GM23338 (cell line): ENCODE results near the gene RBCK1.

Experiments
- CREB1 ChIP-seq: fragments of 250-450 bp; sonication (Bioruptor Pico); IDR thresholded peaks from 2 replicates; pipeline ENCODE4 v1.5.0; 2020; ENCODE audit warnings: low read depth, mild to moderate bottlenecking, moderate library complexity
- ETS1 ChIP-seq: IDR thresholded peaks from 2 replicates; pipeline ENCODE4 v1.6.1; 2016; ENCODE audit warnings: antibody characterized with exemption
- EZH2 ChIP-seq: fragments of 200-600 bp; sonication (generic); IDR thresholded peaks from one replicate; pipeline ENCODE4 v1.8.0; 2017; ENCODE audit warnings: antibody characterized with exemption, mild to moderate bottlenecking, low read depth; ENCODE audit not compliant: unreplicated experiment
- EZH2phosphoT487 ChIP-seq: fragments of 200-600 bp; sonication (generic); IDR thresholded peaks from one replicate; pipeline ENCODE4 v1.8.1; 2018; ENCODE audit warnings: antibody characterized with exemption; ENCODE audit not compliant: unreplicated experiment
- POLR2AphosphoS5 ChIP-seq: IDR thresholded peaks from 2 replicates; pipeline ENCODE4 v1.6.1; 2016; ENCODE audit warnings: antibody characterized with exemption, low read depth
- STAT1 ChIP-seq: IDR thresholded peaks from one replicate; pipeline ENCODE4 v1.6.1; 2016; ENCODE audit warnings: antibody characterized with exemption; ENCODE audit not compliant: unreplicated experiment
- TF ChIP-seq, protein P1 (sequence below), 2 experiments: fragments of 200-600 bp in 1 of 2; sonication (generic) in 1 of 2; conservative IDR thresholded peaks; 2 replicates each; pipeline versions ENCODE4 v1.5.1 to v1.6.1; 2016 to 2017; ENCODE audit warnings: antibody characterized with exemption in 2 of 2, low read depth in 2 of 2, mild to moderate bottlenecking in 2 of 2, moderate library complexity in 1 of 2
- TF ChIP-seq, protein P2 (sequence below): IDR thresholded peaks from one replicate; pipeline ENCODE4 v1.6.1; 2018; ENCODE audit warnings: antibody characterized with exemption; ENCODE audit not compliant: unreplicated experiment

- TF ChIP-seq, protein P1, sequence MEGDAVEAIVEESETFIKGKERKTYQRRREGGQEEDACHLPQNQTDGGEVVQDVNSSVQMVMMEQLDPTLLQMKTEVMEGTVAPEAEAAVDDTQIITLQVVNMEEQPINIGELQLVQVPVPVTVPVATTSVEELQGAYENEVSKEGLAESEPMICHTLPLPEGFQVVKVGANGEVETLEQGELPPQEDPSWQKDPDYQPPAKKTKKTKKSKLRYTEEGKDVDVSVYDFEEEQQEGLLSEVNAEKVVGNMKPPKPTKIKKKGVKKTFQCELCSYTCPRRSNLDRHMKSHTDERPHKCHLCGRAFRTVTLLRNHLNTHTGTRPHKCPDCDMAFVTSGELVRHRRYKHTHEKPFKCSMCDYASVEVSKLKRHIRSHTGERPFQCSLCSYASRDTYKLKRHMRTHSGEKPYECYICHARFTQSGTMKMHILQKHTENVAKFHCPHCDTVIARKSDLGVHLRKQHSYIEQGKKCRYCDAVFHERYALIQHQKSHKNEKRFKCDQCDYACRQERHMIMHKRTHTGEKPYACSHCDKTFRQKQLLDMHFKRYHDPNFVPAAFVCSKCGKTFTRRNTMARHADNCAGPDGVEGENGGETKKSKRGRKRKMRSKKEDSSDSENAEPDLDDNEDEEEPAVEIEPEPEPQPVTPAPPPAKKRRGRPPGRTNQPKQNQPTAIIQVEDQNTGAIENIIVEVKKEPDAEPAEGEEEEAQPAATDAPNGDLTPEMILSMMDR (conservative IDR thresholded peaks at IDR 0.05; ENCODE audit: low read depth in 2 of 2), result no peak
- TF ChIP-seq, protein P2, sequence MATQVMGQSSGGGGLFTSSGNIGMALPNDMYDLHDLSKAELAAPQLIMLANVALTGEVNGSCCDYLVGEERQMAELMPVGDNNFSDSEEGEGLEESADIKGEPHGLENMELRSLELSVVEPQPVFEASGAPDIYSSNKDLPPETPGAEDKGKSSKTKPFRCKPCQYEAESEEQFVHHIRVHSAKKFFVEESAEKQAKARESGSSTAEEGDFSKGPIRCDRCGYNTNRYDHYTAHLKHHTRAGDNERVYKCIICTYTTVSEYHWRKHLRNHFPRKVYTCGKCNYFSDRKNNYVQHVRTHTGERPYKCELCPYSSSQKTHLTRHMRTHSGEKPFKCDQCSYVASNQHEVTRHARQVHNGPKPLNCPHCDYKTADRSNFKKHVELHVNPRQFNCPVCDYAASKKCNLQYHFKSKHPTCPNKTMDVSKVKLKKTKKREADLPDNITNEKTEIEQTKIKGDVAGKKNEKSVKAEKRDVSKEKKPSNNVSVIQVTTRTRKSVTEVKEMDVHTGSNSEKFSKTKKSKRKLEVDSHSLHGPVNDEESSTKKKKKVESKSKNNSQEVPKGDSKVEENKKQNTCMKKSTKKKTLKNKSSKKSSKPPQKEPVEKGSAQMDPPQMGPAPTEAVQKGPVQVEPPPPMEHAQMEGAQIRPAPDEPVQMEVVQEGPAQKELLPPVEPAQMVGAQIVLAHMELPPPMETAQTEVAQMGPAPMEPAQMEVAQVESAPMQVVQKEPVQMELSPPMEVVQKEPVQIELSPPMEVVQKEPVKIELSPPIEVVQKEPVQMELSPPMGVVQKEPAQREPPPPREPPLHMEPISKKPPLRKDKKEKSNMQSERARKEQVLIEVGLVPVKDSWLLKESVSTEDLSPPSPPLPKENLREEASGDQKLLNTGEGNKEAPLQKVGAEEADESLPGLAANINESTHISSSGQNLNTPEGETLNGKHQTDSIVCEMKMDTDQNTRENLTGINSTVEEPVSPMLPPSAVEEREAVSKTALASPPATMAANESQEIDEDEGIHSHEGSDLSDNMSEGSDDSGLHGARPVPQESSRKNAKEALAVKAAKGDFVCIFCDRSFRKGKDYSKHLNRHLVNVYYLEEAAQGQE, result no peak
- TF ChIP-seq EZH2 (no peak), POLR2AphosphoS5 (no peak), STAT1 (no peak), EZH2phosphoT487 (no peak), ETS1 (no peak), CREB1 (CRISPR knock-in tag) (no peak)
Observed at GRCh38 chr20:367486-367887, 40.6 kb upstream of the RBCK1 start.
